ENCODE measurements around the gene JMY.
A peak's percentile ranks its signal among the peaks of the same experiment; 100 is the strongest.

Gene JMY, protein sequence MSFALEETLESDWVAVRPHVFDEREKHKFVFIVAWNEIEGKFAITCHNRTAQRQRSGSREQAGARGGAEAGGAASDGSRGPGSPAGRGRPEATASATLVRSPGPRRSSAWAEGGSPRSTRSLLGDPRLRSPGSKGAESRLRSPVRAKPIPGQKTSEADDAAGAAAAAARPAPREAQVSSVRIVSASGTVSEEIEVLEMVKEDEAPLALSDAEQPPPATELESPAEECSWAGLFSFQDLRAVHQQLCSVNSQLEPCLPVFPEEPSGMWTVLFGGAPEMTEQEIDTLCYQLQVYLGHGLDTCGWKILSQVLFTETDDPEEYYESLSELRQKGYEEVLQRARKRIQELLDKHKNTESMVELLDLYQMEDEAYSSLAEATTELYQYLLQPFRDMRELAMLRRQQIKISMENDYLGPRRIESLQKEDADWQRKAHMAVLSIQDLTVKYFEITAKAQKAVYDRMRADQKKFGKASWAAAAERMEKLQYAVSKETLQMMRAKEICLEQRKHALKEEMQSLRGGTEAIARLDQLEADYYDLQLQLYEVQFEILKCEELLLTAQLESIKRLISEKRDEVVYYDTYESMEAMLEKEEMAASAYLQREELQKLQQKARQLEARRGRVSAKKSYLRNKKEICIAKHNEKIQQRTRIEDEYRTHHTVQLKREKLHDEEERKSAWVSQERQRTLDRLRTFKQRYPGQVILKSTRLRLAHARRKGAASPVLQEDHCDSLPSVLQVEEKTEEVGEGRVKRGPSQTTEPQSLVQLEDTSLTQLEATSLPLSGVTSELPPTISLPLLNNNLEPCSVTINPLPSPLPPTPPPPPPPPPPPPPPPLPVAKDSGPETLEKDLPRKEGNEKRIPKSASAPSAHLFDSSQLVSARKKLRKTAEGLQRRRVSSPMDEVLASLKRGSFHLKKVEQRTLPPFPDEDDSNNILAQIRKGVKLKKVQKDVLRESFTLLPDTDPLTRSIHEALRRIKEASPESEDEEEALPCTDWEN

DNA sequence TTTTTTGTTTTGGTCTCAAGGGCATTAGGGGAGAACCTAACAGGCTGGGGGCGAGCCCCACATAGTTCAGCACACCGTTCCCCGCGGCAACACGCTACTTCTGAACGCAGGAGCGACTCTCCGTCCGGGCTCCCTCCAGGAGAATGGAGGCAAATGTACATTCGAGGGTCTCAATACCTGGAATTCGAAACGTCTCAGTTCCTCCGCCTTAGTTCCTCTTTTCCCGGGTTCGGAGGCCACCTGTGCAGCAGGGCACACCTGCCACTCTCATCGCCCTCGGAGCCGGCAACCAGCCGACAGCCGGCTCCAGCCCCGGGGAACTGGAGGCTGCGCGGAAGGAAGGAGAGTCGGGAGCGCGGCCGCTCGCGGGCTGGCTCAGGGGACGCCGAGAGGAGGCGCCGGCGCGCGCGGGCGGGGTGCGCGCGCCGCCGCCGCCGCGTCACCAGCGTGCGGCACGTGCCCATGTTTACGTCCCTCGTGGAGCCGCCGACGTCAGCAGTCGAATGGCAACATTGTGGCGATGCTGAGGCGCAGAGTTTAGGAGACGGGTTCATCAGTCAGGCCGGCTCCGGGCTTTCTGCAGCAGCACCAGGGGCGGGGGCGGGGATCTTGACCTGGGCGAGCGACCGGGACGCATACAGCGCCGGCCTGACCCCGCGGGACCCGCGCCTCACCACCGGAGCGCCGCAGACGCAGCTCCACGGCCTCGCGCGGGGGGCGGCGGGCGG is at the start of gene JMY:
Gene JMY (plus strand): TSS at position 498 of the 728 bp plus-strand sequence. CDS start 520 bp downstream, outside the sequence.
- peak; percentile 72 for DNase-seq
- Histone ChIP-seq H3K4me3 (ENCODE audit: low read depth, low read length) (peak within 1 kb of the TSS; percentile 76), H3K36me3 (replicated peaks) (no peaks in the 10 kb centered on the region), H3K27me3 (replicated peaks) (no peaks in the 10 kb centered on the region), H3K27ac (peak within 1 kb of the TSS; percentile 65)
- TF ChIP-seq, protein P1, sequence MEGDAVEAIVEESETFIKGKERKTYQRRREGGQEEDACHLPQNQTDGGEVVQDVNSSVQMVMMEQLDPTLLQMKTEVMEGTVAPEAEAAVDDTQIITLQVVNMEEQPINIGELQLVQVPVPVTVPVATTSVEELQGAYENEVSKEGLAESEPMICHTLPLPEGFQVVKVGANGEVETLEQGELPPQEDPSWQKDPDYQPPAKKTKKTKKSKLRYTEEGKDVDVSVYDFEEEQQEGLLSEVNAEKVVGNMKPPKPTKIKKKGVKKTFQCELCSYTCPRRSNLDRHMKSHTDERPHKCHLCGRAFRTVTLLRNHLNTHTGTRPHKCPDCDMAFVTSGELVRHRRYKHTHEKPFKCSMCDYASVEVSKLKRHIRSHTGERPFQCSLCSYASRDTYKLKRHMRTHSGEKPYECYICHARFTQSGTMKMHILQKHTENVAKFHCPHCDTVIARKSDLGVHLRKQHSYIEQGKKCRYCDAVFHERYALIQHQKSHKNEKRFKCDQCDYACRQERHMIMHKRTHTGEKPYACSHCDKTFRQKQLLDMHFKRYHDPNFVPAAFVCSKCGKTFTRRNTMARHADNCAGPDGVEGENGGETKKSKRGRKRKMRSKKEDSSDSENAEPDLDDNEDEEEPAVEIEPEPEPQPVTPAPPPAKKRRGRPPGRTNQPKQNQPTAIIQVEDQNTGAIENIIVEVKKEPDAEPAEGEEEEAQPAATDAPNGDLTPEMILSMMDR (IDR thresholded peaks at IDR 0.05; ENCODE audit: low read depth, low read length, missing control alignments): no peak
- in situ Hi-C loops (cut with HindIII; ENCODE audit: low pct_ligation_motif_present, low sequenced_read_pairs): no loop called here

DNA sequence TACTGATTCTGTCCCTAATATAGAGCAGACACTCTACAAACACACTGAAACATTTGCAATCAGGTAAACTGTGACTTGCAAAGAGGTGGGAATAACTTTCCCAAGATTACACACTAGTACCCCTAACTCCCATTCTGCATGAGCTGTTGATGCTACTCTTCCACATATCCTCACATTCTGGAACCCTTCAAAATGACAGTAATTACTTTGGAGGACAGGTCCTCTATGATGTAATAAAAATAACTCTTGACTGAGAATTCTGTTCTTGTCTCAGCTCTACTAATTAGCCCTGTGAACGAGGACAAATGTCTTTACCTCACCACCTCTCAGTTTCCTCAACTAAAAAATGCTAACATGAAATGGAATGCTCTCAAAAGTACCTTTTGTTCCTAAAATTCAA is 49.5 kb upstream of the JMY start:
- DNase-seq: no peak
- in situ Hi-C loops (cut with HindIII; ENCODE audit: low pct_ligation_motif_present, low sequenced_read_pairs): no loop called here
- TF ChIP-seq, protein P1 (IDR thresholded peaks at IDR 0.05; ENCODE audit: low read depth, low read length, missing control alignments): no peak
- H3K27me3 ChIP-seq (replicated peaks): no peaks in the 10 kb centered on the region
- no peak overlapping the region for H3K27ac ChIP-seq
- no peak overlapping the region for H3K4me3 ChIP-seq (ENCODE audit: low read depth, low read length)
- H3K36me3 ChIP-seq (replicated peaks): no peaks in the 10 kb centered on the region

DNA sequence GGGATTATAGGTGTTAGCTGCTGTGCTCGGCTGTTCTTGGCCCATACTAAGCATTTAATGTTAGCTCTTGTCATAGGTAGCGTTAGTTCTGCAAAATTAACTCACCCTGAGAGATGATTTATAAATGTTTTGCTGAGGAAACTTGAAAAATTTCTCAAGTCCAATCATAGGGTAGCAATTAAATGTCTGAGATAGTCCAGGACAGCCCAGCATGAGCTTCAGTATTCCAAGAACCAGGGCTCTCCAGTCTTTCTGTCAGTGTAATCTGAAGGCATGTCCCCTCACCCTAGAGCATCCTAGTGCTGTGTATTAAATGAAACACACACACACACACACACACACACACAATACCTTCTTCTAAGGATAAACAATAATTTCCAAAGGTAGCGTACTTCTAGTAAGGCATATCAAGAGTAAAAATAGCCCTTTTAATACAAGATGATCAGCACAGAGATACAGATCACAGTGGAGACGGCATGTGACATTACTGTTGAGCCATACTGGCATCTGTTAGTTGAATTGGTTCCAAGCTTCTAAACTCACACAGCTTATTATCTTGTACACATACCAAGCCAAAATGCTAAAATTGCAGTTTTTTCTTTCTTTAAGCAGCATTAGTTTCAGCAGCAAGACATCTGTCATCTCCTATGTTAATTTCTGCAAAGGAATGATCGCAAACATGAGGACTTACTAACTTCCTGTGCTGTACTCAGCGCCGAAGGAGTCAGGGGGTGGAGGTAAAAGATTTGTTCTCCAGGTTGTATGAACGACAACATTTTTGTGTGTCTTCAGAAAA is 46.3 kb upstream of the JMY start:
- Histone ChIP-seq H3K4me3 (ENCODE audit: low read depth, low read length) (no peak overlapping the region), H3K36me3 (replicated peaks) (no peaks in the 10 kb centered on the region), H3K27me3 (replicated peaks) (no peaks in the 10 kb centered on the region), H3K27ac (no peak overlapping the region)
- TF ChIP-seq, protein P1 (IDR thresholded peaks at IDR 0.05; ENCODE audit: low read depth, low read length, missing control alignments): no peak
- DNase-seq: no peak
- in situ Hi-C loops (cut with HindIII; ENCODE audit: low pct_ligation_motif_present, low sequenced_read_pairs): no loop called here

DNA sequence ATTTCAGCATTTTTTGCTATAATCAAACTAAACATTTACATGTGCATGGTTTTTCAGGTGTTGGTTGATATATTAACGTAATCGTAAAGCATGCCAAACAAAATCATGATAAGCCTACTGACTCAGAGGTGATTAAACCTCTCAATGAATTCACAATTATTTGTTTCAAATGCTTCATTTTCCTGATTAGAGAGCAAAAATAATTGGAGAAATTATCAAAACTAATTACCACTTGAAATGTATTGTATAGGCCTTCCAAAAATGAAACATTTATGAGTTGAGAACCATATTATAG is 45.7 kb upstream of the JMY start:
- TF ChIP-seq, protein P1 (IDR thresholded peaks at IDR 0.05; ENCODE audit: low read depth, low read length, missing control alignments): no peak
- no peak overlapping the region for H3K4me3 ChIP-seq (ENCODE audit: low read depth, low read length)
- in situ Hi-C loops (cut with HindIII; ENCODE audit: low pct_ligation_motif_present, low sequenced_read_pairs): no loop called here
- no peaks in the 10 kb centered on the region for H3K36me3 ChIP-seq (replicated peaks)
- H3K27me3 ChIP-seq (replicated peaks): no peaks in the 10 kb centered on the region
- DNase-seq: no peak
- H3K27ac ChIP-seq: no peak overlapping the region

GRCh38 chr5:79191457-79191856 is 44.5 kb upstream of the JMY start:
- no peak overlapping the region for H3K27ac ChIP-seq
- no peaks in the 10 kb centered on the region for H3K36me3 ChIP-seq (replicated peaks)
- in situ Hi-C loops (cut with HindIII; ENCODE audit: low pct_ligation_motif_present, low sequenced_read_pairs): no loop called here
- H3K27me3 ChIP-seq (replicated peaks): no peaks in the 10 kb centered on the region
- no peak for DNase-seq
- TF ChIP-seq, protein P1 (IDR thresholded peaks at IDR 0.05; ENCODE audit: low read depth, low read length, missing control alignments): no peak
- H3K4me3 ChIP-seq (ENCODE audit: low read depth, low read length): no peak overlapping the region

All from brain microvascular endothelial cell (primary cell).